ENCODE measurements around the gene FRY.

Gene FRY

GRCh38 chr13:32229443-32229842 lies 197.9 kb downstream of the FRY start:
- peak; percentile 53 for DNase-seq

- no peak for DNase-seq
These were observed 200.7 kb downstream of the FRY start for GRCh38 chr13:32232263-32232662.

GRCh38 chr13:32233062-32233461 lies 201.5 kb downstream of the FRY start:
- no peak for DNase-seq

GRCh38 chr13:32234914-32235313 lies 203.3 kb downstream of the FRY start:
- no peak for DNase-seq

GRCh38 chr13:32237681-32238080 lies 206.1 kb downstream of the FRY start:
- DNase-seq, result no peak

GRCh38 chr13:32243695-32244094 lies 212.1 kb downstream of the FRY start:
- no peak for DNase-seq

- DNase-seq, result no peak
These were observed 214.0 kb downstream of the FRY start for GRCh38 chr13:32245555-32245954.

GRCh38 chr13:32246468-32246867 lies 214.9 kb downstream of the FRY start:
- peak; percentile 17 for DNase-seq

GRCh38 chr13:32247887-32248286 lies 216.3 kb downstream of the FRY start:
- DNase-seq, result no peak

GRCh38 chr13:32248801-32249200 lies 217.2 kb downstream of the FRY start:
- DNase-seq, result no peak

- DNase-seq, result no peak
These were observed 221.4 kb downstream of the FRY start for GRCh38 chr13:32252812-32253438.

- DNase-seq, result no peak
These were observed 222.4 kb downstream of the FRY start for GRCh38 chr13:32253911-32254399.

- no peak for DNase-seq
These were observed 222.8 kb downstream of the FRY start for GRCh38 chr13:32254416-32254815.

- no peak for DNase-seq
These were observed 223.5 kb downstream of the FRY start for GRCh38 chr13:32254916-32255723.

GRCh38 chr13:32255724-32256109 lies 224.1 kb downstream of the FRY start:
- DNase-seq, result peak; percentile 36

GRCh38 chr13:32256243-32256642 lies 224.7 kb downstream of the FRY start:
- no peak for DNase-seq

- DNase-seq, result peak; percentile 39
These were observed 226.1 kb downstream of the FRY start for GRCh38 chr13:32257649-32258048.

- DNase-seq, result no peak
These were observed 227.5 kb downstream of the FRY start for GRCh38 chr13:32259116-32259515.

GRCh38 chr13:32261567-32261966 lies 230.0 kb downstream of the FRY start:
- DNase-seq, result peak; percentile 33

- no peak for DNase-seq
These were observed 230.6 kb downstream of the FRY start for GRCh38 chr13:32262165-32262564.

- DNase-seq, result no peak
These were observed 231.0 kb downstream of the FRY start for GRCh38 chr13:32262619-32263018.

- DNase-seq, result no peak
These were observed 232.8 kb downstream of the FRY start for GRCh38 chr13:32264407-32264806.

GRCh38 chr13:32265726-32266125 lies 234.2 kb downstream of the FRY start:
- DNase-seq, result no peak

GRCh38 chr13:32266130-32266529 lies 234.6 kb downstream of the FRY start:
- DNase-seq, result no peak
